ENCODE measurements around the gene MBP.

MBP gene

DNA sequence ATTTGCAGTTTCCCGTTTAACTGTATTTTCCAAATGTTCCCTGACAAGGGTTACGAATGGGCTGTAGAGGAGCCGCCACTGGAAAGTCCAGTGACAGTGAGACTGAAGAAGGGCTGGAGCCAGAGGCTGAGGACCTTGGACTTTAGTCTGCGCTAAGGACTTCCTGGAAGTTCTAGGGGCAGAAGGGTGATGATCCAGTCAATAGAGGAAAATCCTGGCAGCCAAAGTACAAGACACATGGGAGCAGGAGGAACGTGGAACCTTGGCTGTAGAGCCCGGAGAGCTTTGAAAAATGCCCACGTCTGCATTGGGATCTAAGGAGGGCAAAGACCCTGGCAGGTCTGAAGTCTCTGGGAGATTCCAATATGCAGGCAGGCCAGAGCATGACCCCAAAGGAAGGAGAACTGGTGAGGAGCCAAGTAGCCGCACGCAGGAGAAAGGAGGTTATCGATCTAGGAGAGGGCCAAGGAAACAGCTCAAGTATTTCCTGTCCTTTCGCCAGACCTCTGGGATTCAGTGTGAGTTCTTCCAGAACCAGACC is 28.5 kb downstream of the MBP start:
- no peak for FAIRE-seq
- TF ChIP-seq TAF1 (IDR thresholded peaks at IDR 0.05; ENCODE audit: low read depth, low read length) (no peak), SPI1 (IDR thresholded peaks at IDR 0.05; ENCODE audit: low read depth, low read length) (no peak), PAX5 (IDR thresholded peaks at IDR 0.05; ENCODE audit: insufficient read depth, low read length, severe bottlenecking) (no peak), POLR2AphosphoS5 (IDR thresholded peaks at IDR 0.05; ENCODE audit: low read depth, low read length) (no peak), POLR2A (IDR thresholded peaks at IDR 0.05; ENCODE audit: low read depth, low read length) (no peak), POU2F2 (IDR thresholded peaks at IDR 0.05; ENCODE audit: low read depth, low read length) (no peak)

DNA sequence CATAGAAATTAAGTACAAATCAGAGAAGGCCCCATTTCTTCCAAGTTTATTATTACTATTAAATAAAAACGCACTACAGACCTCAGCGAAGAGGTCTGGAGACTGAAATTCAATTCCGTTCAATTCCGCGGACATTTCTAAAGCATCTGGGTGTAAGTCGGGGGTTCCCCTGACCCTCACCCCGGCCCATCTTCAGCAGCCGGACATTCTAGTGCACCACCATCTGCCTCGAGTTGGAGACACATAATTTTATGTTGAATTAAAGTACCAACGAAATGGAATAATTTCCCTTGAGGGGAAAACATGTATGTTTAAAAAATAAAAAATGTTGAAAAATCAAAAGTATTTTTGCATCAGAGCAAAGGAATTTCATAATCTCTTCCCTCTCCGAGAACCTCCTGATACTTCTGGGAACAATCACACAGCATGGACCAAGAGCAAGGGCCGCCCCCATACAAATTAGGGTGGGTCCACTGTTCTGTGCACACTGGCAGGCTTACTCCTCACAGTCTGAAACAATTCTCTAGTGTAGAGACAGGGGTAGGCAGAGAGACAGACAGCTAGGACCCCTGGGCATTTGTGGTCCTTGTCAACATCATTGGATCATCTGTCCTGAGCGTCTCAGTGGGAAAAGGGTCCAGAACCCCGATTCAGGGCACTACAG is 29.3 kb downstream of the MBP start:
- DNase-seq (ENCODE audit: insufficient read length, low spot score), result no peak
- TF ChIP-seq POU2F2 (IDR thresholded peaks at IDR 0.05; ENCODE audit: low read depth, low read length) (no peak), POLR2AphosphoS5 (IDR thresholded peaks at IDR 0.05; ENCODE audit: low read depth, low read length) (no peak), TAF1 (IDR thresholded peaks at IDR 0.05; ENCODE audit: low read depth, low read length) (no peak), PAX5 (IDR thresholded peaks at IDR 0.05; ENCODE audit: insufficient read depth, low read length, severe bottlenecking) (no peak), POLR2A (IDR thresholded peaks at IDR 0.05; ENCODE audit: low read depth, low read length) (no peak), SPI1 (IDR thresholded peaks at IDR 0.05; ENCODE audit: low read depth, low read length) (no peak)
- FAIRE-seq, result no peak

More for the DNA sequence above, 28.5 kb downstream of the MBP start:
- no peak for DNase-seq (ENCODE audit: insufficient read length, low spot score)

DNA sequence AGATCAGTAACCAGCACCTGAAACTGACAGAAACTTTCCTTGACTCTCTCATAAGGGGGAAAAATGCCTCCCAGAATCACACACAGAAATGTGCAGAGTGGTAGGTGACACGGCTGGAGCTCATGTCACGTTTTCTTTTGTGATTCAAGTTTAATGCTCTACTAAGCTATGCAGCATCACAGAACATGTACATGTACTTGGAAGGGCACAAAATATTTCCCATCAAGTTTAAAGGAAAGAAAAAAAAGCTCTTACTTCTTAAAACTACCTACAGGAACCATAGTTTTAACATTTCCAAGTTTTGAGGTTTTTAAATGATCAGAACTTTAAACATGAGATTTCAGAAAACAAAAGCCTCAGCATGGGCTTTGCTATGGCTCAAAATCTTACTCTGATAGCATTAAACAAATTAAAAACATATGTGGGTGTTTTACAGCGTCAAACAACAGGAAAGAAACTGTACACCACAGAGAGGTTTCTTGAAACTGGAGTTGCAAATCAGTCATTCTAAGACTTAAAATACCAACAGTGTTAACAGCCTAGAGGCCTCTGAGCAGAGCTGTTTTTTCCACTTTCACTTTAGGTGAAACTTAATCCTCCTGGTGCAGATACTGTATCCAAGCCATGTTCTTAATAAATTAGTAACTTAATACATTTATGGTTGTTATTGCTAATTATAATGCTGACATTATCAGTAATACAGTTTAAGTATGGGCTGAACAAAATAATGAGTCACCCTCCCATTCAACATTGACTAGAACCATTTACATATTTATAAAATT is 30.1 kb downstream of the MBP start:
- FAIRE-seq (peak; percentile 83), DNase-seq (ENCODE audit: insufficient read length, low spot score) (no peak)
- TF ChIP-seq POLR2AphosphoS5 (IDR thresholded peaks at IDR 0.05; ENCODE audit: low read depth, low read length), result peak; percentile 36; the same call in 1 of the 2 replicates
- TF ChIP-seq POLR2A (IDR thresholded peaks at IDR 0.05; ENCODE audit: low read depth, low read length), result no peak

DNA sequence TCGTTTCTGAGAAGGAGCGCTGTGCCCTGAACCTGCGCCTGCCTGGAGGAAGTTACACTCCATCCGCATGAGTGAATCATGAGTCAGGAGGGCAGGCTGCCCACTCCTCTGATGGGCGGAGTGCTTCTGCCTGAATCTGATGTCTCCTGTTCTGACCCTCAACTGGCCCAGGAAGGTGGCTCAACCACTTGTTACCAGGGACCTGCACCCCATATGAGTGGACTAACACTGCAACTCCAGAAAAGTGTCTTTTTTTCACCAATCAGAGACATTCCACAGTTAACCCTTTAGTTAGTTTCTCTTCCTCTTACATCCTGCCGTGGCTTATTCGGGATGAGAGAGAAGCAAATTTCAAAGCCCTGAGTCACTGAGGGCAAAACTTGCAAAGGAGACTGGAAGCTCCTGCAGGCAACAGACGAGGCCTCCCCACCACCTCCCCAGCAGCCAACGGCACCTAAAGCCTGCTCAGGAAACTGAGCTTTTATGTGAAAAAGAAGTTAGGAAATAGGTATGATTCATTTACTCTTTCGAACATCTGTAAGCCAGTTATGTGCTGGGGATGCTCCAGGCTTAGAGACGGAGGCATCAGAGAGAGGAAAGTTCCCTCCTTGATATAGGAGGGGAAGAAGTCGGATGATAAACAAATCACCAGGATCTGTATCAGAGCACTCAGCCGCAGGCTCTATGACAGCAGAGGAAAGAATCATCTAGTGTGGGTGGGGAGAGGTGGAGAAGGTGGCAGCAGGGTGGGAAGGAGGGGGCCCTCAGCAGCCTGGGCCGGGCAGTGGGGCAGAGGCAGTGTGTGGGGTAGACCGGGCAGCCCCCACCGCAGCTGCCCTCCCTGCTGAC is 30.9 kb downstream of the MBP start:
- DNase-seq (ENCODE audit: insufficient read length, low spot score) (no peak), FAIRE-seq (peak; percentile 98)
- TF ChIP-seq POU2F2 (IDR thresholded peaks at IDR 0.05; ENCODE audit: low read depth, low read length) (peak; percentile 51; the same call in 1 of the 2 replicates), PAX5 (IDR thresholded peaks at IDR 0.05; ENCODE audit: insufficient read depth, low read length, severe bottlenecking) (no peak), POLR2AphosphoS5 (IDR thresholded peaks at IDR 0.05; ENCODE audit: low read depth, low read length) (0 out of 2 replicates have a peak, but pooled peaks have one; percentile 19), SPI1 (IDR thresholded peaks at IDR 0.05; ENCODE audit: low read depth, low read length) (peak; percentile 80)

DNA sequence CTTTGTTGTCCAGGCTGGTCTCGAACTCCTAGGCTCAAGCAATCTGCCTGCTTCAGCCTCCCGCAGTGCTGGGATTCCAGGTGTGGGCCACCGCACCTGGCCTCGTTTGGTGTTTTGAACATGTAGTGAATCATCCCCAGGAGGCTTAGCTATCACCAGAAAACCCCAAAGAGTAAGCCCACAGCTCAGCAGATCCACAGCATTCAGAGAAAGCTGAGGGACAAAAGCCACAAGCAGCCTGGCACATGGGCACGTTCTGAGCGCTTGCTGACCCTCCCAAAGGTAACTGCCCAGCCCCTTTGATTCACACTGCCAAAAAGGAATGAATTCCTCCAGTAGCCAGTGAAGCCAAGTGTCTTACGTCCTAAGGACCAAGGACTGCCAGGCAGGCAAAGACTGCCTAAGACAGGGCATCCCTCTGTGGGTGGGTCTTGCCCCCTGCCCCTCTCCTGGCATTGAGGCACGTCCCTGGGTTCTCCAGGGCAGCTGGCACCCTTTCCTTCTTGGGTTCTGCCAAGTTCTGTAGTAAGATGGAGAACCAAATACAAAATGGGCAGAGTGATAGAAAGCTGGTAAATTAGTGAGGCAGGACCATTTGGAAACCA is 31.7 kb downstream of the MBP start:
- DNase-seq (ENCODE audit: insufficient read length, low spot score) (no peak), FAIRE-seq (peak; percentile 13)
- TF ChIP-seq POU2F2 (IDR thresholded peaks at IDR 0.05; ENCODE audit: low read depth, low read length), result no peak
- no peak for TF ChIP-seq POLR2AphosphoS5 (IDR thresholded peaks at IDR 0.05; ENCODE audit: low read depth, low read length)
- no peak for TF ChIP-seq PAX5 (IDR thresholded peaks at IDR 0.05; ENCODE audit: insufficient read depth, low read length, severe bottlenecking)

DNA sequence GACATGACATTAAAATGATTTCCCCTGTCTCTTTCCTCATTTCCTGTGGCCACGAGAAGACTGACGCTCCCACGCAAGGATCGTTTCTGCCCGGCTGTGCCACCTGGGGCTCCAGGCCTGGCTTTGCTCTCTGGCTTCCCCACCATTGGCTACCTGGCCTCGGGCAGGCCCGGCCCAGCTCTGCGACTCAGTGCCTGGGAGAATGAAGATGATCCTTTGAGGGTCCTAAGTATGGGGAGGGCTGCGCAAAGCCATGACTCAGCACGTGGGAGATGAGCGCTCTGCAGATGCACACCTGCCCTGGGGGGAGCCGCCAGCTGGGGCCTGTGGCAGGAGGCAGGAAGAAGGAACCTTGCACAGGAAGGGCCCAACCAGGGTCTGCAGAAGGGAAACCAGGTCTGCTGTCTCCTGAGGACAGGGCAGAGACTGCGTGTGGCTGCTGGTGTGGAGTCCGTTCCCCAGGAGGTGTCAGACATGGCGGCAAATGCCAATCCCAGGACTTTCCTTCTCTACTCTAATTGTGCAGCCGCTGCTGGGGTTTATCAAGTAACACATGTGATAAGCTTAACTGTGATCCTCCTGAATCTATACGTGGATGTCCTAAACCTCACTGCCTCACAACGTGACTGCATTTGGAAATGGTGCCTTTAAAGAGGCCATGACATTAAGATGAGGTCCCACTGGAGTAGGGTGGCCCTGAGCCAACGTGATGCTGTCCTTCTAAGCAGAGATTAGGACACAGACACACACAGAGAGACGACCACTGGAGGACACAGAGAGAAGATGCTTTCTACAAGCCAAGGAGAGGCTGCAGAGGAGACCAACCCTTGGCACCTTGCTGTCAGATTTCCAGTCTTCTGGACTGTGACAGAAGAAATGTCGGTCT is 32.9 kb downstream of the MBP start:
- FAIRE-seq, result peak; percentile 91
- no peak for DNase-seq (ENCODE audit: insufficient read length, low spot score)
- TF ChIP-seq POLR2A (IDR thresholded peaks at IDR 0.05; ENCODE audit: low read depth, low read length) (no peak), PAX5 (IDR thresholded peaks at IDR 0.05; ENCODE audit: insufficient read depth, low read length, severe bottlenecking) (no peak), SPI1 (IDR thresholded peaks at IDR 0.05; ENCODE audit: low read depth, low read length) (no peak), TAF1 (IDR thresholded peaks at IDR 0.05; ENCODE audit: low read depth, low read length) (no peak), POU2F2 (IDR thresholded peaks at IDR 0.05; ENCODE audit: low read depth, low read length) (no peak), POLR2AphosphoS5 (IDR thresholded peaks at IDR 0.05; ENCODE audit: low read depth, low read length) (no peak)

DNA sequence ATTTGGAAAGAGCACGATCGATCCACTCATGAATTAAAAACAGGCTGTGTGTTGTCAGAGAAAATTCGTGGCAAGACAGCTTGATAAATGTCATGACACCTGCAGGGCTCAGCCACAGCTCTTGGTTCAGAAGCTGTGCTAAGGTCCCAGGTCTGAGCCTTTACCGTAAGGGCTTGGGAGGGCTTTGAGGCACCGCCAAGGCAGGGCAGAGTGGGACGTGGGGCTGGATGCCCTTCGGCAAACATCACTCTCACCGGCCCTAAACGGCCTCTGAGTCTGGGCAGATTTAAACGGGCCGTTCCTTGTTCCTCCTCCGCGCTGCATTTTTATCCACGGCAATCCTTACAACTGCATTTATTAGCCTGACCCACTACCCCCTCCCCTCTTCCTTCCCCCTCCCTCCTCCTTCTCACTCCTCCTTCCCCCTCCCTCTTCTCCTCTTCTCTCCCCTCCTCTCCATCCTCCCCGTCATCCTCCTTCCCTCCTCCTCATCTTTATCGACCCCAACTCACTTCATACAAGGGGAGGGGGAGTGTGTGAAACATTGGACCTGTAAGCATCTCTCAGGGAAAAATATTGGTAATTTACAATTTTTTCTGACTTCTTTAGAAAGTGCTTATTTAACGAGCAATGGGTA is 33.9 kb downstream of the MBP start:
- TF ChIP-seq POLR2A (IDR thresholded peaks at IDR 0.05; ENCODE audit: low read depth, low read length) (no peak), TAF1 (IDR thresholded peaks at IDR 0.05; ENCODE audit: low read depth, low read length) (no peak), POU2F2 (IDR thresholded peaks at IDR 0.05; ENCODE audit: low read depth, low read length) (no peak), SPI1 (IDR thresholded peaks at IDR 0.05; ENCODE audit: low read depth, low read length) (no peak)
- FAIRE-seq, result peak; percentile 81
- no peak for DNase-seq (ENCODE audit: insufficient read length, low spot score)

DNA sequence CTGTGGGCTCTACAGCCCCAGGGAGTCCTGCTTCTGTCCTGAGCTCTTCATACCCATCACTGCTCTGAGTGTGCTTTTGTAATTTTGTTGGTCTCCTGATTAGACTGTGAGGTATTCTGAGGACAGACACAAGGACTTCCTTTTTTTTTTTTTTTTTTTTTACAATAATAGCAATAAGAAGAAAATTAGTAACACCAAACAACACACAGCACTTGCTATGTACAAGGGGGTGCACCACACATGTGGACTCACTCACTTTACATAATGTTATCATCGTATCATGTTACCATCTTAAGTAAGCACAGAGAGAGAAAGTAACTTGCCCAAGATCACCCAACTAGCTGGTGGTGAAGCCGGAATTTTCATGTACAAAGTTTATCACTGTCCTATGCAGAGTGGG is 34.6 kb downstream of the MBP start:
- no peak for TF ChIP-seq PAX5 (IDR thresholded peaks at IDR 0.05; ENCODE audit: insufficient read depth, low read length, severe bottlenecking)
- peak; percentile 35 for TF ChIP-seq SPI1 (IDR thresholded peaks at IDR 0.05; ENCODE audit: low read depth, low read length)
- no peak for TF ChIP-seq TAF1 (IDR thresholded peaks at IDR 0.05; ENCODE audit: low read depth, low read length)
- TF ChIP-seq POLR2AphosphoS5 (IDR thresholded peaks at IDR 0.05; ENCODE audit: low read depth, low read length), result no peak
- no peak for DNase-seq (ENCODE audit: insufficient read length, low spot score)
- FAIRE-seq, result peak; percentile 31

Measured in GM12891 (cell line).